WERI-Rb-1 (cell line): ENCODE data around the gene ST3GAL2.

ENCODE experiments used
- DNase-seq: peaks from one replicate; pipeline ENCODE4 v3.0.0-alpha.2; 2020
- H3K27ac ChIP-seq: fragments of 250-450 bp; sonication (Bioruptor Pico); 2 replicates; pipeline ENCODE4 v1.5.1; 2020; ENCODE audit warnings: mild to moderate bottlenecking, moderate library complexity
- H3K27me3 ChIP-seq: fragments of 250-450 bp; sonication (Bioruptor Pico); 2 replicates; pipeline ENCODE4 v1.5.1; 2021; ENCODE audit warnings: mild to moderate bottlenecking, low read depth, moderate library complexity; ENCODE audit not compliant: insufficient read depth, severe bottlenecking
- H3K36me3 ChIP-seq: fragments of 250-450 bp; sonication (Bioruptor Pico); 2 replicates; pipeline ENCODE4 v1.5.1; 2020; ENCODE audit warnings: mild to moderate bottlenecking, moderate library complexity
- H3K4me3 ChIP-seq: 2 replicates; pipeline ENCODE4 v1.5.1; 2011; ENCODE audit warnings: low read depth, mild to moderate bottlenecking, control low read depth, low read length
- H3K9me3 ChIP-seq: fragments of 250-450 bp; sonication (Bioruptor Pico); 2 replicates; pipeline ENCODE4 v1.5.1; 2021; ENCODE audit warnings: mild to moderate bottlenecking, moderate library complexity; ENCODE audit not compliant: severe bottlenecking
- CTCF ChIP-seq: IDR thresholded peaks from 2 replicates; pipeline ENCODE4 v1.5.1; 2011; ENCODE audit warnings: low read depth, mild to moderate bottlenecking, control low read depth, inconsistent platforms, low read length

Gene ST3GAL2

DNA sequence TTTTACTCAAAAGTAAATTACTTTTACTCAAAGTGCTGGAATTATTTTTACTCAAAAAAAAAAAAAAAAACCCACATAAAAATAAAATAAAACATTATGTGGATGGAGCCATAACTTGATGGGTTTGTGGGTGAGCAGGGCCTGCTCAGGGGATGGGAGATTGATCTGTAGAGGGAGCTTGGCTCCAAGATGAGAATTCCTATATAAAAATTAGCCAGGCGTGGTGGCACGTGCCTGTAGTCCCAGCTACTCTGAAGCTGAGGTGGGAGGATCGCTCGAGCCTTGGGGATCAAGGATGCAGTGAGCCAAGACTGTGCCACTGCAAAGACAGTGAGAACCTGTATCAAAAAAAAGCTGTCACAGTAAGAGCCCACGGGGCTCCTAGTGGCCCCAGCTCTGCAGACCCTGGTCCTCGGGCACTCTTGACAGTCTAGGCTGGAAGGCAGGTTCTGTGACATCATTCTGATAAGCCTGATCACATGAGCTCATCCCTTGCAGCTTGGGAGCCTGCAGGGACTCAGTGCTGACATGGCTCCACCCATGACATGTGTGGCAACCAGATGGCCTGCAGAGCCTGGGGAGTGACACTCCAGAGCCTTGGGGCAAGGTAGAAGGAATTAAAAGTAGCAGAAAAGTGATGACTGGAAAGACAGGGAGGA is 42.5 kb downstream of the ST3GAL2 start:
- H3K27me3 ChIP-seq = no peaks in the 10 kb centered on the region
- peaks cover 74% of the 10 kb centered on the region for H3K36me3 ChIP-seq
- H3K27ac ChIP-seq = peak overlapping the region; percentile 92
- no peak overlapping the region for H3K4me3 ChIP-seq
- no peaks in the 10 kb centered on the region for H3K9me3 ChIP-seq
- no peak for TF ChIP-seq CTCF
- peak; percentile 96 for DNase-seq

GRCh38 chr16:70395345-70395901 is 43.5 kb downstream of the ST3GAL2 start:
- DNase-seq = peak; percentile 83
- no peaks in the 10 kb centered on the region for H3K9me3 ChIP-seq
- H3K27ac ChIP-seq = peak overlapping the region; percentile 92
- peaks cover 72% of the 10 kb centered on the region for H3K36me3 ChIP-seq
- no peaks in the 10 kb centered on the region for H3K27me3 ChIP-seq
- no peak overlapping the region for H3K4me3 ChIP-seq
- peak; percentile 89 for TF ChIP-seq CTCF

DNA sequence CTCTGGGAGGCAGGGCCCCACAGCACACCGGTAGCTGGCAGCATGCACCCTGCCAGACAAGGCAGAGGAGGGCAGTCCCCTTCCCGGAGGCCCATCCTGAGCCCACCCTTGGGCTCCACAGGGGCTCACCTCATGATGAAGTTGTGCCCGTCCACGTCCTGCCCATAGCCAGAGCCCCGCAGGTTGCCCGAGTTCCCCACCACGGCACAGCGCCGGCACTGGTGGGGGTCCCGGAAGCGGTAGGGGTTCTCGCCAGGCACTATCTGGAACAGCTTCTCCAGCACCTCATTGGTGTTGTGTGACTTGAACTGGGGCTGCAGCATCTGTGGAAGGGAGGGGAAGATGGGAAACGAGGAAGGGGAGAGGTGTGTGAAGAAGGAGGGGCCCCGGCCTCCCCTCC is 44.0 kb downstream of the ST3GAL2 start:
- no peaks in the 10 kb centered on the region for H3K27me3 ChIP-seq
- peaks cover 76% of the 10 kb centered on the region for H3K36me3 ChIP-seq
- DNase-seq = no peak
- H3K9me3 ChIP-seq = no peaks in the 10 kb centered on the region
- H3K27ac ChIP-seq = peak overlapping the region; percentile 92
- no peak overlapping the region for H3K4me3 ChIP-seq
- TF ChIP-seq CTCF = no peak

GRCh38 chr16:70393662-70394061 is 45.2 kb downstream of the ST3GAL2 start:
- no peaks in the 10 kb centered on the region for H3K27me3 ChIP-seq
- no peak for DNase-seq
- 0 out of 2 replicates have a peak overlapping the region, but pooled peaks have one; percentile 1 for H3K27ac ChIP-seq
- TF ChIP-seq CTCF = no peak
- no peaks in the 10 kb centered on the region for H3K9me3 ChIP-seq
- H3K4me3 ChIP-seq = no peak overlapping the region
- H3K36me3 ChIP-seq = peaks cover 77% of the 10 kb centered on the region

GRCh38 chr16:70392606-70393005 is 46.3 kb downstream of the ST3GAL2 start:
- no peak for TF ChIP-seq CTCF
- no peak for DNase-seq
- Histone ChIP-seq H3K4me3 (no peak overlapping the region), H3K27ac (peak overlapping the region; percentile 71), H3K9me3 (no peaks in the 10 kb centered on the region), H3K27me3 (no peaks in the 10 kb centered on the region), H3K36me3 (peaks cover 73% of the 10 kb centered on the region)
